NCI-H2227 treated with DMSO at 0.1 percent for 48 hours (cell line): Measurements from ENCODE around the gene IER3.
"Not testable (repeated sequence)": the region's sequence is repeated elsewhere in the genome, so short reads cannot be mapped to it uniquely, and the experiment has no call there.

Source experiments
- DNase-seq: peaks from one replicate; lab custom pipeline; 2025; lab: John Stamatoyannopoulos, UW

IER3 gene

DNA sequence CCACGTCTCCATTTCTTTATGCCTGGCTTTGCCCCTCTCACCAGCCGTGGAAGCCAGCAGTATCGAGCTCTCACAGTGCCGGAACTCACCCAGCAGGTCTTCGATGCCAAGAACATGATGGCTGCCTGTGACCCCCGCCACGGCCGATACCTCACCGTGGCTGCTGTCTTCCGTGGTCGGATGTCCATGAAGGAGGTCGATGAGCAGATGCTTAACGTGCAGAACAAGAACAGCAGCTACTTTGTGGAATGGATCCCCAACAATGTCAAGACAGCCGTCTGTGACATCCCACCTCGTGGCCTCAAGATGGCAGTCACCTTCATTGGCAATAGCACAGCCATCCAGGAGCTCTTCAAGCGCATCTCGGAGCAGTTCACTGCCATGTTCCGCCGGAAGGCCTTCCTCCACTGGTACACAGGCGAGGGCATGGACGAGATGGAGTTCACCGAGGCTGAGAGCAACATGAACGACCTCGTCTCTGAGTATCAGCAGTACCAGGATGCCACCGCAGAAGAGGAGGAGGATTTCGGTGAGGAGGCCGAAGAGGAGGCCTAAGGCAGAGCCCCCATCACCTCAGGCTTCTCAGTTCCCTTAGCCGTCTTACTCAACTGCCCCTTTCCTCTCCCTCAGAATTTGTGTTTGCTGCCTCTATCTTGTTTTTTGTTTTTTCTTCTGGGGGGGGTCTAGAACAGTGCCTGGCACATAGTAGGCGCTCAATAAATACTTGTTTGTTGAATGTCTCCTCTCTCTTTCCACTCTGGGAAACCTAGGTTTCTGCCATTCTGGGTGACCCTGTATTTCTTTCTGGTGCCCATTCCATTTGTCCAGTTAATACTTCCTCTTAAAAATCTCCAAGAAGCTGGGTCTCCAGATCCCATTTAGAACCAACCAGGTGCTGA lies 20.3 kb downstream of the IER3 start:
- DNase-seq: not testable (repeated sequence)

DNA sequence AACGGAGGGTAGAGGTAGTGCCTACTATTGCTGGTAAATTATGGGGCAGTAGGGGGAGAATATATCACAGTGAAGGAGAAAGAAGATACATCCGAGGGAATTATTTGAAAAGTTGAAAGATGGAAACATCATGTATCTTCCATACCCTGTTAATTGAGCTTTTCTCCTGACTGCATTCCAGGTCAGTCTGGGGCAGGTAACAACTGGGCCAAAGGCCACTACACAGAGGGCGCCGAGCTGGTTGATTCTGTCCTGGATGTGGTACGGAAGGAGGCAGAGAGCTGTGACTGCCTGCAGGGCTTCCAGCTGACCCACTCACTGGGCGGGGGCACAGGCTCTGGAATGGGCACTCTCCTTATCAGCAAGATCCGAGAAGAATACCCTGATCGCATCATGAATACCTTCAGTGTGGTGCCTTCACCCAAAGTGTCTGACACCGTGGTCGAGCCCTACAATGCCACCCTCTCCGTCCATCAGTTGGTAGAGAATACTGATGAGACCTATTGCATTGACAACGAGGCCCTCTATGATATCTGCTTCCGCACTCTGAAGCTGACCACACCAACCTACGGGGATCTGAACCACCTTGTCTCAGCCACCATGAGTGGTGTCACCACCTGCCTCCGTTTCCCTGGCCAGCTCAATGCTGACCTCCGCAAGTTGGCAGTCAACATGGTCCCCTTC lies 21.0 kb downstream of the IER3 start:
- not testable (repeated sequence) for DNase-seq

DNA sequence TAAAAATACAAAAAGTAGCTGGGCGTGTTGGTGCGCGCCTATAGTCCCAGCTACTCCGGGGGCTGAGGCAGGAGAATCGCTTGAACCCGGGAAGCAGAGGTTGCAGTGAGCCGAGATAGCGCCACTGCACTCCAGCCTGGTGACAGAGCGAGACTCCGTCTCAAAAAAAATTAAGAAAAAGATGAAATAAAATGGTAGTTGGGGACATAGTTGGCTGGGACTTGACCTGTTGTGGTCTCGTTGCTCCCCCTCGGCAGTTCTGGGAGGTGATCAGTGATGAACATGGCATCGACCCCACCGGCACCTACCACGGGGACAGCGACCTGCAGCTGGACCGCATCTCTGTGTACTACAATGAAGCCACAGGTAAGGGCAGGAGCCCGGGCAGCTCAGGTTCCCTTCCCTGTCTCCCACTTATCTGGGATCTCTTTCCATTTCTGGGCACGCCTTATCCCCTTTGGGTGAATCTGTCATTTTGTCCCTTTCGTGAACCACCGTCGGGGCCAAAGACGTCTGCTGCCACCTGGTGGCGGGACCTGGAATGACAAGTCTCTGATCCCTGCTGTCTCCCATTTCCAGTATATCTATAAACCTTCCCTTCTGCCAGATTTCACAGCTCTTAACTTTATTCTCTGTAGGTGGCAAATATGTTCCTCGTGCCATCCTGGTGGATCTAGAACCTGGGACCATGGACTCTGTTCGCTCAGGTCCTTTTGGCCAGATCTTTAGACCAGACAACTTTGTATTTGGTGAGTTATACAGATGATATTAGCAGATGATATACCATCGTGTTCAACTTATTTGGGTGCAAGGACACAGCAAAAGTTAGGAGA lies 21.9 kb downstream of the IER3 start:
- peak; percentile 78 for DNase-seq

DNA sequence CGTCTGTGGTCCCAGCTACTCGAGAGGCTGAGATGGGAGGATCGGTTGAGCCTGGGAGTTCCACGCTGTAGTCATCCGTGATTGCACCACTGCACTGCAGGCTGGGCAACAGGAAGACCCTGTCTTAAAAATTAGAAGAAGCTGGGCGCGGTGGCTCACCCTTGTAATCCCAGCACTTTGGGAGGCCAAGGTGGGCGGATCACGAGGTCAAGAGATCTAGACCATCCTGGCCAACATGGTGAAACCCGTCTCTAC lies 22.4 kb downstream of the IER3 start:
- not testable (repeated sequence) for DNase-seq

DNA sequence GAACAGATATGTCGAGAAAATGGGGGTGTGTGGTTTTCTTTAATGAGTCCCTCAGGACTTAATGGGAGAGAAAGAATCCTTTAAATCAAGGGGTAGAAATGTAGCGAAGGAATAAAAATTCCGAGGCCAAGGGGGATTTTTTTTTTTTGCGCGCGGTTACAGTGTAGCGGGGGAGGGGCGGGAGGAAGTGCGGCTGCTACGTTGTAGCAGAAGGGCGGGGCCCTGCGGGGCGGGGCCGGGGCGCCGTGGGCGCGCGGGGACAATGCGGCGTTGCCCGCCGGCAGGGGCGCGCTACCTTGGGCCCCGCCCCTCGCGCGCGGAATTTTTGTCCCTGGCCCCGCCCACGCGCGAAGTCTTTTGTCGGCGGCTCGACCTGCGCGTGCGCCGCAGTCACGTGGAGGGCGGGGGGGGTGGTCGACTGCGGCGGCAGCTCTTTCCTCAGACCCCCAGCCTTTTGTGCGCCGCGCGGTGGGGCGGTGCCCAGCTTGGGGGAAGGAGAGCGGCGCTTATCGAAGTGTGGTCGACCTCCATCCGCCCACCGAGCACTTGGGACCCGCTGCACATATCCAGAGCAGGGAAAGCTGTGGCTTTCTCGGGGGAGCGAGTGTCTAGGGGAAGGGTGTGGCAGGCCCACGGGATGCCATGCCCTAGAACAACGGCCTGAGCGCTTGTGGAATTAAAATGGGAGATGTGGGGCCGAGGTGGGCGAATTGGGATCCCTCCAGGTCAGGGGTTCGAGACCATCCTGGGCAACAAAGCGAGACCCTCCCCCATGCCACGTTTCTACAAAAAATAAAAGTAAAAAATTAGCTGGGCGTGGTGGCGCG lies 22.9 kb downstream of the IER3 start:
- peak; percentile 93 for DNase-seq

DNA sequence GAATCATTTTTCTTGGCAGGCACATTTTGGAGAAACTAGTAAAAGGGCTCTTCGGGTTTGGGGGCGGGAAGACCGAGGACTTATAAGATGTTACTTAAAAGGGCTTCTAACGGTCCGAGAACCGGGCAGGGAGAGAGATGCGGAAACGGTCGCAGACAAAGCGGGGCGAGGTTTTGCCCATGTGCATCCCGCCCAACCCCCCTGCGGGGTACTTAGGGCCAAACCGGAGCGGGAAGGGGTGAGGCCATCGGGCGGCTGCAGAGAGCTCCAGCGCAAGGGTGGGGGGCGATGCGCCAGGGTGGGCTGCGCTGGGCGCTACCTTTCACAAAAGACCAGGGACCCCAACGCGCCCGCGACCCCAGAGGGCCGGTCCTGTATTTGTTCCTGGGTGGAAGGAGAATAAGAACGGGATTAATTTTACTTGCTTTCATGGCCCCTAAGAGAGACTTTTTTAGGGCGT lies 23.6 kb downstream of the IER3 start:
- DNase-seq: peak; percentile 85

DNA sequence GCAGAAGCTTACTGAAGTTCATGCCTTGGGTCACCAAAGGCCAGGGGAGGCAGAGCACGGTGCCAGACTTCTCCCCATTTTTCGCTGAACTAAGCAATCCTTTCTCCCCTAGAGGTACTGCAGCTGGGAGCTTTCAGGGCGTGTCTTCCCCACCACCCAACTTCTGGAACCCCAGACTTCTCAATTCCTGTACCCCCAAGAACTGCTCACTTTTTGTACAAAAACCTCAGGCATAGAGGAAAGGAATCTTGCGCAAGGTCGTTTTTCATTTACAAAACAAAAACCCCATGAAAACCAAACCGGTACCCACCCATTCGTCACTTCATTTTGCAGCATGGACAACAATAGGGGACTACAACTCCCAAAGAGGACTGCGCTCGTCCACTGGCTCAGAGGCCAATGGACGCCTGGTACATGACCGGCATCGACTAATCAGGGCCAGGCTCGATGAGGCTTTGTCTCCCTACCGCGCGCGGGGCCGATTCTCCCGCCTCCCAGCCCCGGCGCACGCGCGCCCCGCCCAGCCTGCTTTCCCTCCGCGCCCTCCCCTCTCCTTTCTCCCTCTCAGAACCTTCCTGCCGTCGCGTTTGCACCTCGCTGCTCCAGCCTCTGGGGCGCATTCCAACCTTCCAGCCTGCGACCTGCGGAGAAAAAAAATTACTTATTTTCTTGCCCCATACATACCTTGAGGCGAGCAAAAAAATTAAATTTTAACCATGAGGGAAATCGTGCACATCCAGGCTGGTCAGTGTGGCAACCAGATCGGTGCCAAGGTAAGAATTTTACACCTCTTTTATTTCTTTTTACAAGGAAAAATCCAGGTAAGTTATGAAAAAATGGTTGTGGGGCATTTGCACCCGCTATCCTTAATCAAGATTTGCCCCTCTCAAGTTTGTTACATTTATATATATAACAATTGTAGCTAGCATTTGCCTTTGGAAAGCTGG lies 24.3 kb downstream of the IER3 start, which contains the start of gene TUBB:
TSS of gene TUBB (plus strand) at position 562 of the 947 bp plus-strand sequence. CDS start at position 717, 155 bp downstream.
- DNase-seq: peak; percentile 96

DNA sequence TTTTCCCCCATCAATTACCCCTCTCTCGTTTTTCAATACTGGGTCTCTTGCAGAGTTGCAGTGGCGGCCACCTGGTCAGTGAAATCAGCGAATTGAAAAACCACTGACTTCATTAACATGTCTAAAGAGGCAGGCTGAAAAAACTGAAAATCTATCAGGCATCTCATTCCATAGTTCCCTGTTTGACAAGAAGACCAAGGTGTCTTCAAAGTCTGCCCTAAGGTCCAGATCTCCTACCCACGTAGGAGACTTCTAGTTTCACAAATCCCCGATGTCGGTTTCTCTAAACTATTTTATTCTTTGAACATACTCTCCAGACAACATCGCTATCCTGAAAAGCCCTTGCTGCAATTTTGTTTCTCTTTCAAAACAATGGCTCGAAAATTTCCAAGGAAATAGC lies 25.0 kb downstream of the IER3 start:
- DNase-seq: no peak

DNA sequence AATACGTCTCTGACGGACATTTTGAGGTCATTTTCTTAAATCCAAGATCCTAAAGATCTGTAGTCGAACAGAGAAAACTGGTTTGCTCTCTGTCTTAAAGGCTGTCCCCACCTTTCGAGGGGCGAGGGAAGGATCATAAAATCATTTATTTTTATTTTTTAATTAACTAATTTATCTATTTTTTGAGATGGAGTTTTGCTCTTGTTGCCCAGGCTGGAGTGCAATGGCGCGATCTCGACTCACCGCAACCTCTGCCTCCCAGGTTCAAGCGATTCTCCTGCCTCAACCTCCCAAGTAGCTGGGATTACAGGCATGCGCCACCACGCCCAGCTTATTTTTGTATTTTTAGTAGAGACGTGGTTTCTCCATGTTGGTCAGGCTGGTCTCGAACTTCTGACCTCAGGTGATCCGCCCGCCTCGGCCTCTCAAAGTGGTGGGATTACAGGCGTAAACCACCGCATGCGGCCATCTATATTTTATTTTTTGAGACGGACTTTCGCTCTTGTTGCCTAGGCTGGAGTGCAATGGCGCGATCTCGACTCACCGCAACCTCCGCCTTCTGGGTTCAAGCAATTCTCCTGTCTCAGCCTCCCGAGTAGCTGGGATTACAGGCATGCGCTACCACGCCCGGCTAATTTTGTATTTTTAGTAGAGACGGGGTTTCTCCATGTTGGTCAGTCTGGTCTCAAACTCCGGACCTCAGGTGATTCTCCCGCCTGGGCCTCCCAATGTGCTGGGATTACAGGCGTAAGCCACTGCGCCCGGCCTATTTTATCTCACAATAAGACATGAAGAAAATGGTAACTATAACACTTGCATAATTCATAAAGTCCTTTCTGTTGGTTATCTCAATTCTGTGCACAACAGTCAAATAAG lies 26.3 kb downstream of the IER3 start:
- not testable (repeated sequence) for DNase-seq

DNA sequence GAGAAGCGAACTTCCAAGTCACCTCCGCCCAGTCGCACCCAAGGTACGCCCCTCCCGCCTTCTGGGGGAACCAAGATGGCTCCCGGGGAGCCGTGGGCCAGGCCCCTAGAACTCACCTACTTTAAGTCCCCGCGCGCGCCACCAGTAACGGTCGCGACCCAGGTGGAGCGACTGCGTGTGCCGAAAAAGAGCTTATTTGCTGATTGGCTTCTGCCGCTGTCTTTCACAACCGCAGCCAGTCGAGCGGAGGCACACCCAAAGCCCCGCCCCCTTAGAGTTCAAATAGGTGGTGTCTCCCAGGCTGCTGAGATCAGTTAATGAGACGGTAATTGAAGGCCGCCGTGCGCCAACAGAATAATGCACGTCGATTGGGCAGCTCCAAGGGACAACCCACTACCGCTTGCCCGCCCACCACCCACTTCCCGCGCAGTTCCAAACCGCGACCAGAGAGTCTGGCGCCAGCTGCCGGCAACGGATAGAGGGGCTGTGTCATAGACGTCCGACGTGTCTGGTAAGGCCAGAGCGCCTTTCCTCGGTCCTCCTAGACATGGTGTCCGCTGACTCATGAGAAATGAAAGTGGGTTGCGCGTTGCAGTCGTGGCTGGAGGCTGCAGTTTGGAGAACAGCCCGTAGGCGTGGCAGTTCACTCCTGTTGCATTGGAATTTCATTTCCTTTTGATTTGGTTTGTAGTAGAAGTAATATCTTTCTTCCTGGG lies 27.1 kb downstream of the IER3 start, which contains the start of gene MDC1:
TSS of gene MDC1 (minus strand) at position 153 of the 716 bp plus-strand sequence. CDS start 2,106 bp downstream, outside the sequence.
- DNase-seq: peak; percentile 99

DNA sequence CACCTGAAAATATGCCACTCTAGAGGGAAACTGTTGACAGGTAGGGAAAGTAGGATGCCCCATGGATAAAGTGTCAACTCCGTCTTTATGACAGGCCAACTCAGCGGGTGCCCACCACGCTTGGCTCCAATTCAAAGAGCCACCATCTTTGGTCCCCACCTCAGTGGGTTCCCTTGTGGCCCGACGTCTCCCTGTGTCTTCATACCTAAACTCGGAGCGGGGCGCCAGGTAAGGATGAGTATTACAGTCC lies 27.5 kb downstream of the IER3 start:
- no peak for DNase-seq

DNA sequence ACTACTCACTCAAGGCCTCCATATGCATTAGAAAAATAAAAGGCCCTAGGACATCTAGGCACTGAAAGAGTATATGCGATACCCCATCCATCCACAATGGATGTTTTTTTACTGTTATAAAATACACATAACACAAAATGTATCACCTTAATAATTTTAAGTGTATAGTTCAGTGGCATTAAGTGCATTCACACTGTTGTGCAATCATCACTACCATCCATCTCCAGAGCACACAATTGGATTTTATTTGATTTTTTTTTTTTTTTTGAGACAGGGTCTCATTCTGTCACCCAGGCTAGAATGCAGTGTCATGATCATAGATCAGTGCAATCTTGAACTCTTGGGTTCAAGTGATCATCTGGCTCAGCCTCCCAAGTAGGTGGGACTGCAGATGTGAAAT lies 30.1 kb downstream of the IER3 start:
- no peak for DNase-seq

DNA sequence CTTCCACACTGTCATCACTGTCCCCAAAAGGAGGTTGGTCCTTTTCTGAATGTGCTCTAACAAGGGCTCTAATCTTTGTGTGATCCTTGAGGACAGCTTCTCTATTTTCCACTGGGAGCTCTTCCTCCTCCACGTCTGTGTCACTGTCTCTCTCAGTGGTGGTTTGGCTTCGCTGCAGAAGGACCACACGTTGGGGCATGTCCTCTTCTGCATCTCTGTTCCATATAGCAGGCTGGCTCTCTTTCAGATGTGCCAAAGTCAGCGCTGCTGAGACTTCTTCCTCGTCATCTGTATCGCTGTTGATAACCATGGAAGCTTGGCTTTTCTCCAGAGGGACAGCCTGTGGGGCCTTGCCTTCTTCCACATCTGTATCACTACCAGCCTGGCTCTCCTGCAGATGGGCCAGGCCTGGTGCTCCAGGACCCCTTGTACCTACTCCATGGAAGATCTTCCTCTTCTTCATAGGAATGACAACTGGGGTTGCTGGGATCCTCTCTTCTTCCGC lies 31.9 kb downstream of the IER3 start:
- DNase-seq: no peak

DNA sequence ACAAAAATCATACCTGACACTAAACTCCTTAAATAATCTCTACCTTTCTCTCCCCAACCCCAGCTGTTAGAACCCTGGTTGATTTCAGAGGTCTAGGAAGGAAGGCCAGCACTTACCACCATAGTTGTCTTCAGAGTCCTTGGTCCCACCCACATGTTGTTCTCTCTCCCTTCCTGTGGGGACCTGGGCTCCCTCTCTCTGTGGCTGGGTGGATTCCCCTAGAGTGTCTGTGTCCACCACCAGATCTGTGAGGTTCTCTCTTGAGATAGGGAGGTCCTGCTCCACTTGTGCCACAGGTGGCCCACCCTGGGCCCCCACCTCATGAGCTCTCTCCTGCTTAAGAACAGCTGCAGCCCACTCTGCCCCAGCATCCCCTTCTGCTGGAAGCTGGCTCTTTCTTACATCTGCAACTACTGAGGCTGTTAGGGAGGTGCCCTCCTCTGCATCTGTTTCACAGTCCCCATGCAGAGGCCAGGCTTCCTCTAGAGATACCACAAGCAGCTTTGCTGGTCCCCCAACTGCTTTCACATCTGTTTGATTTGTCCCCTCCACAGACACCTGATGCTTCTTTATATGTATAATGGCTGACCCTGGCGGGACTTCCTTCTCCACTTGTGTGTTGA lies 32.5 kb downstream of the IER3 start:
- no peak for DNase-seq

DNA sequence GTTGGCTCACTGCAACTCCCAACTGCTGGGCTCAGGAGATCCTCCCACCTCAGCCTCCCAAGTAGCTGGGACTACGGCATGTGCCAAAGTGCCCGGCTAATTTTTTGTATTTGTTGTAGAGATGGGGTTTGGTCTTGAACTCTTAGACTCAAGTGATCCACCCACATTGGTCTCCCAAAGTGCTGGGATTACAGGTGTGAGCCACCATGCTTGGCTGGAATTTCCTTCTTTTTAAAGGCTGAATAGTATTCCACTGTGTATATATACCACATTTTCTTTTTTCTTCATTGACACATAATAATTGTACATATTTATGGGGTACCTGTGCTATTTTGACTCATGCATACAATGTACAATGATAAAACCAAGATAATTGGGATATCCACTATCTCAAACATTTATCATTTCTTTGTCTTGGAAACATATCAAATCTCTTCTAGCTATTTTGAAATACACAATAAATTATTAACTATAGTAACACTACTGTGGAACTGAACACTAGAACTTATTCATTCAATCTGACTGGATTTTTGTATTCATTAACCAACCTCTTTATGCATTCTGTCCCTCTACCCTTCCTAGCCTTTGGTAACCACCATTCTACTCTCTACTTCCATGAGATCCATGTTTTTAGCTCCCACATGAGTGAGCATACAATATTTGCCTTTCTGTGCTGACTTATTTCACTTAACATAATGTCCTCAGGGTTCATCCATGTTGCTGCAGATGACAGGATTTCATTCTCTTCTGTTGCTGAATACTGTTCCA lies 35.1 kb downstream of the IER3 start:
- DNase-seq: no peak

DNA sequence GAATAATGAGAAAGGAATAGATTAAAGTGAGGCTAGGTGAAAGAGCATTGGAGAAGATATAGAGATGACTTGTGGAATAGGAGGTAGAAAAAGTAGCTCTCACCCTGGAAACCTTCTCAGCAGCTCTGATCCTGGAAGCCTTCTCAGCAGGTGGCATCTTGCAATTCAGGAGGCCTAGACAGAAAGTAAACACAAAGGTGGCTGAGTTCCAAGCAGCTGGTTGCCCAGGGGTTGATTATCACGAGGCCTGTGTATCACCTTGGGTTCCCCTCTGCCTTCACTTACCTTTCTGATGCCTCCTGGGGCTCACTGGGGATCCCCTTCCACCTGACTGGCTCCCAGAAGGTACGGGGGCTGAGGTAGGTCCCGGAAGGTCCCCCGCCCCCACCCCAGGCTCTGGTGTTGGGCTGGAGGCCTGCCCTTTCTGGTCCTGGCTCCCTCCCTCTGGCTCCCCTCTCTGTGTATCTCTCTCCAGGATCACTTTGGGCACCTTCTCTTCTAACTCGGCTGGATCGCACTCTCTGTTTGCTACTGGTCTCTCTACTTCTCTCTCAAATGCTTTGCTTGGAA lies 37.0 kb downstream of the IER3 start:
- no peak for DNase-seq

DNA sequence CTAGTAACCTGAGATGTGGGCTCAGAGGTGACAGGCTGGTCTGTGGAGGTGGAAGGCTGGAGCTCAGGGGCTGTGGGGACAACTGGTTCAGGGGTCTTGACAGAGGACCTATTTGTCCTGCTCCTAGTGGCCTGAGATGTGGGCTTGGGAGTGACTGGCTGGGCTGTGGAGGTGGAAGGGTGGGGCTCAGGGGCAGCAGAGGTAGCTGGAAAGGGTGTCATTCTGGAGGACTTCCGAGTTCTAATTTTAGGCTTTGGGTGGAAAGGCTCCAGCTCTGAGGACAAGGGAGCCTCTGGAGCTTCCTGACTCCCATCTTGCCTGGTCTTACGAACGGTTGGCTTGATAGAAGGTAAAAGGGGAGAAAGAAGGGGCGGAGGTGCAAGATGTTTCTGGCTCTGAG lies 38.7 kb downstream of the IER3 start:
- DNase-seq: no peak
